NB4 (cell line): ENCODE measurements around the gene SMARCD1.
A peak's percentile ranks its signal among the peaks of the same experiment; 100 is the strongest.

Experiments
- DNase-seq: peaks from one replicate; pipeline ENCODE4 v3.0.0; 2010; ENCODE audit warnings: low read depth
- H3K4me3 ChIP-seq: one replicate; pipeline ENCODE4 v1.5.1; 2011; ENCODE audit warnings: mild to moderate bottlenecking, low read depth, low read length, moderate library complexity
- CTCF ChIP-seq: IDR thresholded peaks from one replicate; pipeline ENCODE4 v1.5.1; 2012; ENCODE audit warnings: low read depth, low read length
- MAX ChIP-seq: IDR thresholded peaks from 2 replicates; pipeline ENCODE4 v1.6.1; 2011; ENCODE audit warnings: low read depth, low read length
- MYC ChIP-seq: IDR thresholded peaks from 2 replicates; pipeline ENCODE4 v1.6.1; 2011; ENCODE audit warnings: low read depth, low read length
- POLR2A ChIP-seq: IDR thresholded peaks from 2 replicates; pipeline ENCODE4 v1.6.1; 2011; ENCODE audit warnings: mild to moderate bottlenecking; ENCODE audit not compliant: insufficient read length; ENCODE audit errors: extremely low read depth

SMARCD1 gene

GRCh38 chr12:50120521-50120920 is 35.4 kb downstream of the SMARCD1 start:
- no peak overlapping the region for H3K4me3 ChIP-seq
- TF ChIP-seq CTCF: no peak
- no peak for TF ChIP-seq POLR2A
- TF ChIP-seq MYC: no peak
- TF ChIP-seq MAX: no peak
- no peak for DNase-seq

- no peak overlapping the region for H3K4me3 ChIP-seq
- DNase-seq: no peak
- no peak for TF ChIP-seq MYC
- TF ChIP-seq POLR2A: no peak
- TF ChIP-seq CTCF: no peak
- no peak for TF ChIP-seq MAX
These were observed 35.8 kb downstream of the SMARCD1 start for GRCh38 chr12:50120953-50121352.

GRCh38 chr12:50121641-50122040 is 36.5 kb downstream of the SMARCD1 start:
- no peak for DNase-seq
- TF ChIP-seq POLR2A: no peak
- TF ChIP-seq MYC: no peak
- no peak for TF ChIP-seq CTCF
- no peak for TF ChIP-seq MAX
- H3K4me3 ChIP-seq: no peak overlapping the region

GRCh38 chr12:50123203-50123602 is 38.1 kb downstream of the SMARCD1 start:
- no peak for TF ChIP-seq MAX
- no peak for TF ChIP-seq CTCF
- no peak for TF ChIP-seq MYC
- no peak for TF ChIP-seq POLR2A
- peak; percentile 30 for DNase-seq

GRCh38 chr12:50127546-50127945 is 42.4 kb downstream of the SMARCD1 start:
- TF ChIP-seq MAX (no peak), CTCF (no peak), MYC (no peak)
- no peak for DNase-seq
- no peak overlapping the region for H3K4me3 ChIP-seq

More at GRCh38 chr12:50123203-50123602, 38.1 kb downstream of the SMARCD1 start:
- H3K4me3 ChIP-seq: no peak overlapping the region

- TF ChIP-seq CTCF (no peak), MYC (no peak), POLR2A (no peak), MAX (no peak)
- H3K4me3 ChIP-seq: no peak overlapping the region
- no peak for DNase-seq
These were observed 44.1 kb downstream of the SMARCD1 start for GRCh38 chr12:50129290-50129689.
